ENCODE data around the gene SPAG5.

The SPAG5 gene

DNA sequence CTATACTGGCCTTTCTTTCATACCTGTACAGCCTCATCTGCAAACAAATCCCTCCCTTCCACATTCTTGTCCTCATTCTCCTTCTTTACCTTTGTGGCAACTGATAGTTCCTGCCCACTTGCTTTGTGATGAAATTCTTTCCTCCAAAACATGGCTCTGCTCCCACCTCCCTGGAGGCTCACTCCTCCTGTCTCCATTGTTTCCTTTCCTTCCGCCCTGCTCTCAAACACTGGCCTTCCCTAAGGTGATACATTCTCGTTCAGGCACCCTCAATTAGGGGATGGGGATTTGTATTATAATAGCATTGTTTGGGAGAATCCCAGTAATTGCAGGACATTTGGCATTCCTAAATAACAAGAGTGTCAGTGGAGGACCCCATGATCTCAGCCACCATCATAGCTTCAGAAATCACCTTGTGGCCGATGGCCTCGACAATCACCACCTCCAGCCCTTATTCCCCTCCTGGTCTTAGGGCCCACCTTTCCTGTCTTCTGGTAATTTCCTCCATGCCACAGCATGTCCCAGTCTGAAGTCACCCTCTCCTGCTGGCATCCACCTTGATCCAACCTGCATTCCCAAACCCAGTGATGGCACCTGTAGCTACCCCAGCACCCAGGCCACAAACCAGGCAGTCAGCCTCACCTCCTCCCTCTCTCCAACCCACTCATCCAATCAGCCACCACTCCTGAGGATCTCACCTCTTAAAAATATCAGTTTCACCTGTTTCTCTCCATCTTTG, 54.3 kb downstream of the SPAG5 start:
- DNase-seq (ENCODE audit: low read depth) = no peak
- TF ChIP-seq, protein P1, sequence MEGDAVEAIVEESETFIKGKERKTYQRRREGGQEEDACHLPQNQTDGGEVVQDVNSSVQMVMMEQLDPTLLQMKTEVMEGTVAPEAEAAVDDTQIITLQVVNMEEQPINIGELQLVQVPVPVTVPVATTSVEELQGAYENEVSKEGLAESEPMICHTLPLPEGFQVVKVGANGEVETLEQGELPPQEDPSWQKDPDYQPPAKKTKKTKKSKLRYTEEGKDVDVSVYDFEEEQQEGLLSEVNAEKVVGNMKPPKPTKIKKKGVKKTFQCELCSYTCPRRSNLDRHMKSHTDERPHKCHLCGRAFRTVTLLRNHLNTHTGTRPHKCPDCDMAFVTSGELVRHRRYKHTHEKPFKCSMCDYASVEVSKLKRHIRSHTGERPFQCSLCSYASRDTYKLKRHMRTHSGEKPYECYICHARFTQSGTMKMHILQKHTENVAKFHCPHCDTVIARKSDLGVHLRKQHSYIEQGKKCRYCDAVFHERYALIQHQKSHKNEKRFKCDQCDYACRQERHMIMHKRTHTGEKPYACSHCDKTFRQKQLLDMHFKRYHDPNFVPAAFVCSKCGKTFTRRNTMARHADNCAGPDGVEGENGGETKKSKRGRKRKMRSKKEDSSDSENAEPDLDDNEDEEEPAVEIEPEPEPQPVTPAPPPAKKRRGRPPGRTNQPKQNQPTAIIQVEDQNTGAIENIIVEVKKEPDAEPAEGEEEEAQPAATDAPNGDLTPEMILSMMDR (IDR thresholded peaks at IDR 0.05; ENCODE audit: insufficient read depth, low read depth, low read length, missing control alignments) = no peak
- no peak overlapping the region for H3K4me3 ChIP-seq (ENCODE audit: low read length)

DNA sequence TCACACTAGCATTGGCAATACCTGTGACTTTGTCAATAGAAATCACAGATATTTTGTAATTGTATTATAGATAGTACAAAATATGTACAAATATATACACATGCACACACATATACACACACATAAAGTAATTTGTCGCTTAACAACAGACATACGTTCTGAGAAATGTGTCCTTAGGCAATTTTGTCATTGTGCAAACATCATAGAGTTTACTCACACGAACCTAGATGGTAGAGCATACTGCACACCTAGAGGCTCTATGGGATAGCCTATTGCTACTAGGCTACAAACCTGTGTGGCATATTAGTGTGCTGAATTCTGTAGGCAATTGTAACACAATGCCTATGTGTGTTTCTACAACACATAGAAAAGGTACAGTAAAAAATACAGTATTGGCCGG, 57.4 kb downstream of the SPAG5 start:
- TF ChIP-seq, protein P1 (IDR thresholded peaks at IDR 0.05; ENCODE audit: insufficient read depth, low read depth, low read length, missing control alignments) = no peak
- peak; percentile 55 for DNase-seq (ENCODE audit: low read depth)
- no peak overlapping the region for H3K4me3 ChIP-seq (ENCODE audit: low read length)

DNA sequence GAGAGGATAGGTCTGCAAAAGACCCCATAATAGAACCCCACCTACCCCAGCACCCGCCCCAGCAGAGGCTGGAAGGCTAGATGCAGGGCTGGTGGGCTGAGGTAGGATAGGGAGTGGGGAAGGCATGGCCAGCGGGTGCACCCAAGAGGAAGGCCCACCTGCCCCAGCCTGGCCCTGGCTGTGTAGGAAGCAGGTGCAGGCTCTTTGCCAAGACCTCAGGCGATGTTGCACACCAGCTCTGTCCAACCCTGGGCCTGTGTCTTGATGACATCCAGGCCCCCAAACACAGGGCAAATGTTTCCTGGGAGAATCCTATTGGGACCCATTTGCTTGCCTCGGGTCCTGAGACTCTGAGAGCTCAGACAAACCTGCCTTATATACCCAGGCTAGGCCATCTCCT, 58.6 kb downstream of the SPAG5 start:
- no peak for DNase-seq (ENCODE audit: low read depth)
- TF ChIP-seq, protein P1 (IDR thresholded peaks at IDR 0.05; ENCODE audit: insufficient read depth, low read depth, low read length, missing control alignments) = no peak
- H3K4me3 ChIP-seq (ENCODE audit: low read length) = no peak overlapping the region

DNA sequence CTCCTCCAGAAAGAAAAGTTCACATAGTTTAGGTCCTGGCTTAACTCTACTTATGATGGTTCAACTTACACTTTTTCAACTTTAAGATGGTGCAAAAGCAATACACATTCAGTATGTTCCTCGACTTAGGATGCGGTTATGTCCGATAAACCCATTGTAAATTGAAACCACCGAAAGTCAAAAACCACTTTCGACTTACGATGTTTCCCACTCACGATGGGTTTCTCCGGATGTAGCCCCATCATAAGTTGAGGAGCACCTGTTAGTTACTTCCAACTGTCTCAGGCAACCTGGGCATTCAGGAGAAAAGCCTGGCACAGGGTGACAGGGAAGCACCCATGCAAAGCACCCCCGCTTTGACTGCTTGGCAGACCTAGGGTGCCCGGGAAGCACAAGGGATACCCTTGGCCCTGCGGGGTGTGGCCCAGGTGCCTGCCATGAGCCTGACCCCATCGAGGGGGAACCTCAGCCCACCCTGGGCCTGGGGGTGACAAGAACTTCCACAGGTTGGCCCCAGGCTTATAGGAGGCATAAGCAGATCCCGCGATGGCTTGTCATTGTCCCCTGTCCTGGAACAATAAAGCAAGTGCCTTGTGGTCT, 60.4 kb downstream of the SPAG5 start:
- H3K4me3 ChIP-seq (ENCODE audit: low read length) = no peak overlapping the region
- no peak for DNase-seq (ENCODE audit: low read depth)
- TF ChIP-seq, protein P1 (IDR thresholded peaks at IDR 0.05; ENCODE audit: insufficient read depth, low read depth, low read length, missing control alignments) = no peak

DNA sequence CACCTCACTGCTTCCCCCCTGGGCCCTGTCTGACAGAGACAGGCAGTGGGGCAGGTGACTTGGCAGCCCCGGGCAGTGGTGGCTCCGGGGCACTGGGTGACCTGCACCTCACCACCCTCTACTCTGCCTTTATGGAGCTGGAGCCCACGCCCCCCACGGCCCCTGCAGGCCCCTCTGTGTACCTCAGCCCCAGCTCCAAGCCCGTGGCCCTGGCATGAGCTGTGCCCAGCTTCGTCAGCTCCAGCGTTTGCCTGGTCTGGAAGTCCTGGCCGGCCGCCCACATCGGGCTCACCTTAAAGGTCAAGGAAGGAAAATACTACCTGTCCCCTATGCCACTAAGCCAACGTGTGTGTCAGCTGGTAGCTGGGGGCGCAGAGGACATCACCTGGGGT, 61.6 kb downstream of the SPAG5 start:
- no peak overlapping the region for H3K4me3 ChIP-seq (ENCODE audit: low read length)
- no peak for DNase-seq (ENCODE audit: low read depth)
- TF ChIP-seq, protein P1 (IDR thresholded peaks at IDR 0.05; ENCODE audit: insufficient read depth, low read depth, low read length, missing control alignments) = no peak

DNA sequence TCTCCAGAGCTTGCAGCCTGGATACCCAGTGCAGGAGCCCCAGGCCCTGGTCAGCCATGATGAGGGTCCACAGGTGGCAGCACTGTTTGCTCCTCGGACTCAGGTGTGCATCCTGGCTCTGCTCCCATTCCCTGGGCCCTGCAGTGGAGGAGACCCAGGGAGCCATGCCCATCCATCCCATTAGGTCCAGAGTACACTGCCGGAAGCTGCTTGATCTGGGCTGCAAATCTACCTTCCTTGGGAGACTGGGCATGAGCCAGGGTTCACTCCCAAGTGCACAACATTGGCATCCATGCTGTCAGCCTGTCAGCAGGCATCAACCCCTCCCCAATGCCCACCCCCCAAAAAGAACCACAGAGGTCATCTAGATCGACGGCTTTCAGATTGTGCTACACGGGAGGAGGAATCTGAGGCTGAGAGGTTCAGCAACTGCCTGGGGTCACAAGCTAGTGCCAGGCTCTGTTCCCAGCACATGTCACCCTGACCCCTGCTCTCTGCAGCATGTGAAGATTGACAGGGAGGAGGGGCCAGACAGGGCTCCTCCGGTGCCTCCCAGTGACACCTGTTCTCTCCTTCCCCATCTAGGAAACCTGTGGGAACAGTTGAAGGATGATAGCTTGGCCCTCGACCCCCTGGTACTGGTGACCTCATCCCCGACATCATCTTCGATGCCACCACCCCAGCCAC, 62.1 kb downstream of the SPAG5 start:
- H3K4me3 ChIP-seq (ENCODE audit: low read length) = no peak overlapping the region
- TF ChIP-seq, protein P1 (IDR thresholded peaks at IDR 0.05; ENCODE audit: insufficient read depth, low read depth, low read length, missing control alignments) = no peak
- no peak for DNase-seq (ENCODE audit: low read depth)

Measured in epithelial cell of esophagus (primary cell).